IPS-20b (cell line): Measurements from ENCODE around the gene GRM8.

Source experiments
- H3K27ac ChIP-seq: one replicate; pipeline ENCODE4 v1.5.1; 2013; ENCODE audit warnings: low read length
- H3K27me3 ChIP-seq: 2 replicates; pipeline ENCODE4 v1.6.1; 2013; ENCODE audit warnings: mild to moderate bottlenecking, low read length, inconsistent platforms; ENCODE audit not compliant: insufficient read depth
- H3K36me3 ChIP-seq: 2 replicates; pipeline ENCODE4 v1.6.1; 2013; ENCODE audit warnings: low read depth, mild to moderate bottlenecking, inconsistent platforms, low read length, moderate library complexity; ENCODE audit not compliant: insufficient read depth
- H3K4me1 ChIP-seq: 2 replicates; pipeline ENCODE4 v1.6.1; 2013; ENCODE audit warnings: mild to moderate bottlenecking, control low read depth, inconsistent platforms, low read length, moderate library complexity; ENCODE audit not compliant: insufficient read depth
- H3K4me3 ChIP-seq: 2 replicates; pipeline ENCODE4 v1.5.1; 2013; ENCODE audit warnings: mild to moderate bottlenecking, low read length, inconsistent platforms
- H3K9ac ChIP-seq: 2 replicates; pipeline ENCODE4 v1.6.1; 2013; ENCODE audit warnings: low read depth, mild to moderate bottlenecking, inconsistent platforms, low read length, moderate library complexity
- H3K9me3 ChIP-seq: 2 replicates; pipeline ENCODE4 v1.6.1; 2013; ENCODE audit warnings: mild to moderate bottlenecking, low read depth, low read length, inconsistent platforms; ENCODE audit not compliant: insufficient read depth

Gene GRM8

DNA sequence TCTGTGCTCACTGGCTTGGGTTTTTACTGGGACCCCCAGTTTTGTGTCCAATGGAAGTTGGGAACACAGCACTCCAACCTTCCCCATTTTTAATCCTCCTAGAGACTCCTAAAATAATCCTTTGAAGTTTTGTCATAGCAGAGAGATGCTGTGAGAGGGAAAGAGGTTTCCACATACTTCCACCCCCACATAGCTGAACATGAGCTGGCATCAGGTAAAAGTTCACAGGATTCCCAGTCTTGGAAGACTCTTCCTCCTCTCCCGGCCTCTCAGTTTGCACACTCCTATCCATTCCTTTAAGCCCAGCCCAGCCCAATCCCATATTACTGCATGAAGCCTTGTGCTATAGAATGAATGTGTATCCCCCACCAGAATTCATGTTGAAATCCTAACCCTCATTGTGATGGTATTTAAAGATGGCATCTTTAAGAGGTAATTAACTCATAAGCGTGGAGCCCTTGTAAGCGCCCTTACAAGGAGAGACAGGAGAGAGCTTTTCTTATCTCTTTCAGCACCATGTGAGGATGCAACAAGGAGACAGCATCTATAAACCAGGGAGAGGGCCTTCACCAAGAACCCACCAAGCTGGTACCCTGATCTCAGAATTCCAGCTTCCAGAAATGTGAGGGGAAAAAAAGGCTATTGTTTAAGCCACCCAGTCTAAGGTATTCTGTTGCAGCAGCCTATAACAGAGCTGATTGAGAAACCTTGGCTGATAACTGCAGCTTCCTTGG is 22.4 kb downstream of the GRM8 start:
- no peak overlapping the region for H3K27ac ChIP-seq
- H3K9ac ChIP-seq: no peak overlapping the region
- H3K27me3 ChIP-seq: no peaks in the 10 kb centered on the region
- peaks cover 6% of the 10 kb centered on the region; the same call in 1 of the 2 replicates for H3K4me1 ChIP-seq
- H3K9me3 ChIP-seq: no peaks in the 10 kb centered on the region
- no peaks in the 10 kb centered on the region for H3K36me3 ChIP-seq
- no peak overlapping the region for H3K4me3 ChIP-seq

DNA sequence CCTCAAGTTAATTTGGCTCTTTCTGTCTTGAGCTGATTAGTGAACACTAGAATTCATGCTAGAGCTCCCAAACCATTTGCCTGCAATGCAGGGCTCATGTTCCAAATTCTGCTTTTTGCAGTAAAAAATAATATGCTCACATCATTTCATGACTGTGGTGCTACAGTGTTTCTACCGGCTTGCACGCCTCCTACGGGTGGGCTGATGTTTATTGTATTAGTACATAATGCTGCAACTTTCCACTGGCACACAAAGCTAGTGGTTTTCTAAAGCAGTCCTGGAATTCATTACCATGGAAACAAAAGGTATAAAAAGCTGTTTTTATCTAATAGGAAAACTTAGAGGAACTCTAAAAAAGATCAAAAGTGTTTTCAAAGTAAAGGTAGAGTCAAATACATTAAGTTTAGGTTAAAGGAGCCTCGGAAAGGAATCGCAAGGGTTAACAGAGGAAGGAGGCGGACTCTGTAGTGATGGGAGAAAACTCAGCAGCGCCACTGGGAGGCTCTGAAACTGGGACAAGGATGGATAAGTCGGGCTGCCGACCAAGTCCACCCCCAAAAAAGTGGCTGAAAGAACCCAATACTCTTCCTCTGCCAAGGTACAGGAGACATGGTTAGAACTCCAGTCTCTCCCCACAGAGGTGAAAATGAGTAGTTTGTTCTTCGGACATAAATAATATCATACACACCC is 25.9 kb downstream of the GRM8 start:
- H3K9me3 ChIP-seq: no peaks in the 10 kb centered on the region
- H3K36me3 ChIP-seq: no peaks in the 10 kb centered on the region
- no peaks in the 10 kb centered on the region for H3K27me3 ChIP-seq
- H3K4me1 ChIP-seq: peaks cover 6% of the 10 kb centered on the region; the same call in 1 of the 2 replicates
- no peak overlapping the region for H3K27ac ChIP-seq
- H3K4me3 ChIP-seq: no peak overlapping the region; the same call in 1 of the 2 replicates
- H3K9ac ChIP-seq: no peak overlapping the region

DNA sequence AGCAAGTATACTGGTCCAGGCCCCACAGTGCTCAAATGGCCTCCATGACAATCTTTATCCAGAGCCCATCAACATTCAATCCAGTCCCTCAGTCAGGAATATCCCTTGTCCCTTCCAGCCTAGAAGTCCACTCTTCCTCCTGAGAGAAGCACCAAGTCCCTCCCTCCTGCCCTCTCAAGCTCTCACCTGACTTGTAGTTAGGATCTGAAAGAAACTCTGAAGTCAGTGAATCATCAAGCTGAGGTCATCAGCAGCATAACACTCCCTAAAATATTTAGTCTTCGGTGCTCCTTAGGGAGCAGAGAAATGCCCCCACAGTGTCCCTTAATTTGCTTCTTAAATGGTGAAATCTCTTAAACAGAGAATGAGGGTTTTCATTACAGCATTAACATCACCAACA is 31.0 kb downstream of the GRM8 start:
- H3K27me3 ChIP-seq: no peaks in the 10 kb centered on the region
- H3K4me1 ChIP-seq: peaks cover 4% of the 10 kb centered on the region; the same call in 1 of the 2 replicates
- H3K9ac ChIP-seq: no peak overlapping the region
- H3K36me3 ChIP-seq: no peaks in the 10 kb centered on the region
- no peak overlapping the region for H3K27ac ChIP-seq
- no peaks in the 10 kb centered on the region for H3K9me3 ChIP-seq
- H3K4me3 ChIP-seq: no peak overlapping the region

DNA sequence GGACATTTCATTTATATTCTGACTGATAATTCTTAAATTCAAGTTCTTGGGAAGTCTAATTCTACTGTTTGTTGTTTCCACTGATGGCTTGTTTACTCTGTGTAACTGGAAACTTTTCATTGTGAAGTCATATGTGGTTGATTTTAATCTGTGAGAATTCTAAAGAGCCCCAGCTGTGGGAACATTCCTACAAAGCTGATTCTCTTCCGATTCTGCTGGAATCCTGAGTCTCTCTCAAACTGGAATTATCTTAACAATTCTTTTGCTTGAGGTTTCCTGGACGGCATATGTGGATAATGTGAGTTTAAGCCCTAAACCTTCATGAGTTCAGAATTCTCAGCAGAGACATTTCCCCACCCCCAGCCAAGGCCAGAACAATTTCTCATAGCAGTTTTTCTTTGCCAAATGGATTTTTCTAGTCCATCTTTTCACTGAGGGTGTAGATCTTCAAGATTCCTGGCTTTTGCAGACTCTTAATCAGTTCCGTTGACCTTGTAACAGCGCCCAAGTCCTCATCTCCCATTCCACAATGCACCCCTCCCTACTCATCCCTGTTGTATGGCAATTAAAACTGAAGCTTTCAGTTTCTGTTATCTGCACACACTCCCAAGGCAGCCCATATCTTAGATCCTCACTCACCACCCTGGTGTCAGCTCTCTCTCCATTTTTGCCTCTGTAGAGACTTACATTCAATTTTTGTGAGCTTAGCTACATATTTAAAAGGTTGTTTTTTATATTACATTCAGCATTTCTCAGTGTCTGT is 37.6 kb downstream of the GRM8 start:
- H3K27ac ChIP-seq: no peak overlapping the region

DNA sequence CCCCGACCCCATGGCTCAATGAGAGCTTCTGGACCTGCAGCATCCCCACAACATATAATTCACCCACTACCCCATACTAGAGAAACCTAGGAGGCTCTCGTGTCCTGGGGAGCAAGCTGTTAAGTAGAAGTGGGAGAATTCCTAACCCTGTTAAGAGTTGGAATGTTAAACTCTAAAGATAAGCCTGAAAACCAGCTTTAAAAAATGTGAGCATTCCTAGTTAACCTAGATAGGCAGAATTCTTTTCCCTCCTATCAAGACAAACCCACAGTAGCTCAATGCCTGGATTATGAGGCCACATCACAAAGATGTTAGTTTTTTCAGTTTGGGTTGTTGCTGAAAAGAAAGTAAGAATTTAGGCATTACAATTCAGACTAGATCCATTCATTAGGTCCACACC is 42.9 kb downstream of the GRM8 start:
- no peak overlapping the region for H3K27ac ChIP-seq
- no peak overlapping the region for H3K9ac ChIP-seq
- H3K4me1 ChIP-seq: no peaks in the 10 kb centered on the region; the same call in 1 of the 2 replicates
- H3K9me3 ChIP-seq: no peaks in the 10 kb centered on the region
- H3K4me3 ChIP-seq: no peak overlapping the region
- no peaks in the 10 kb centered on the region for H3K27me3 ChIP-seq
- no peaks in the 10 kb centered on the region for H3K36me3 ChIP-seq

More for the DNA sequence above, 37.6 kb downstream of the GRM8 start:
- no peak overlapping the region for H3K9ac ChIP-seq
- H3K4me3 ChIP-seq: no peak overlapping the region
- H3K27me3 ChIP-seq: no peaks in the 10 kb centered on the region
- H3K36me3 ChIP-seq: no peaks in the 10 kb centered on the region
- H3K4me1 ChIP-seq: peaks cover 8% of the 10 kb centered on the region; the same call in 1 of the 2 replicates
- H3K9me3 ChIP-seq: no peaks in the 10 kb centered on the region

DNA sequence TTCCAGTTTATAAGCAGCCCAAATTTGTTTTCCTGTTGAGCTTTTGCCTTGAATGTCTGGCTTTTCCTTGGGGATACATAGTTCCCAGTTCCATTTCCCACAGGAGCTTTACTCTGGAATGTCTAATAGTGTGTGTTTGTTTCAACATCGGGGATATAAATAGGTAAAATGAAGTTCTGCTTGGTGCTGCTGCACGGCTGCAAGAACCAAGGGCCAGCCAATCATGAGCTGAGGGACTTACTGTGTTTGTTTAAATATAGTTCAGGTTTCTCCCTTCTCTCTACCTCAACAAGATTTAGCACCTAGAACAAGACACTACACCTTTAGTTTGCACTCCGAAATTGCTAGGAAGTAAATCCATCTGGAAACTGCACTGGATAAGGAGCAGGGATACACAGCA is 43.9 kb downstream of the GRM8 start:
- H3K4me3 ChIP-seq: no peak overlapping the region
- H3K9me3 ChIP-seq: no peaks in the 10 kb centered on the region
- H3K9ac ChIP-seq: no peak overlapping the region
- H3K36me3 ChIP-seq: no peaks in the 10 kb centered on the region
- no peaks in the 10 kb centered on the region for H3K4me1 ChIP-seq
- H3K27ac ChIP-seq: no peak overlapping the region
- H3K27me3 ChIP-seq: no peaks in the 10 kb centered on the region

DNA sequence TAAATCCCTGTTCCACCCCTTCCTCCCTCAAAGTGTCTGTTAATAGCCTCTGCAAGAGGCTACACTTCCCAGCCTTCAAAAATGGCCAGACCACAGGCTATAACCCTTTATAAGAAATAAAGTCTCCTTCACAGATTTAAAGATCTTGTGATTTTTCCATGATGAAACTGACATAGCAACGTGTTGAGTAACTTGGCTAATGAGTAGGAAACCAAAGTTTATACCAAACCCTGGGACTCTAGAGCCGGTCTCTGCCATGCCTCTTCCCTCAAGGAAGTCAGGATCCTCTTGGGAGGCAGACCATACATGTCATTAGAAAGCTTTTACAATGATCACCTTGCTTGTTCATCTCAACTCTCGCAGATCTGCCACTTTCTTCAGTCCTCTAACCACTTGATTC is 44.4 kb downstream of the GRM8 start:
- Histone ChIP-seq H3K9ac (no peak overlapping the region), H3K4me3 (no peak overlapping the region), H3K4me1 (no peaks in the 10 kb centered on the region), H3K27me3 (no peaks in the 10 kb centered on the region), H3K9me3 (no peaks in the 10 kb centered on the region), H3K36me3 (no peaks in the 10 kb centered on the region), H3K27ac (no peak overlapping the region)

DNA sequence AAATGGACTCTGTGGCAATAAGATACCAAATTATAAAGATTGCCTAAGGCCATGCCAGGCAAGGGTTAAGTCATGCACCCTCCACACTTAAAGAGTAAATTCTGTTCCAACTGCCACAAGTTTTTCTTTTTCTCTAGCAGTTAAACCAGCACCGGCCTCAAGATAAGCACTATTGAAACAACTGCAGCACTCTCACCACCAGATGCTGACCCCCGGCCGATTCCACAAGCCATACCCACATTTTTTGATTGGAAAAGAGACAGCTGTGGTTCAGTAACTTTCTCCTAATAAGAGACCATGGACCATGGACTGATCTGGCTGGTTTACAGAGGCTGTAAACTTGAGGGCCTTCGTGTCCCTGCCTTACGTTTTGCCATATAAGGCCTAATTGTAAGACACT is 44.9 kb downstream of the GRM8 start:
- Histone ChIP-seq H3K4me1 (no peaks in the 10 kb centered on the region), H3K4me3 (no peak overlapping the region), H3K9me3 (no peaks in the 10 kb centered on the region), H3K9ac (no peak overlapping the region), H3K27me3 (no peaks in the 10 kb centered on the region), H3K27ac (no peak overlapping the region), H3K36me3 (no peaks in the 10 kb centered on the region)

DNA sequence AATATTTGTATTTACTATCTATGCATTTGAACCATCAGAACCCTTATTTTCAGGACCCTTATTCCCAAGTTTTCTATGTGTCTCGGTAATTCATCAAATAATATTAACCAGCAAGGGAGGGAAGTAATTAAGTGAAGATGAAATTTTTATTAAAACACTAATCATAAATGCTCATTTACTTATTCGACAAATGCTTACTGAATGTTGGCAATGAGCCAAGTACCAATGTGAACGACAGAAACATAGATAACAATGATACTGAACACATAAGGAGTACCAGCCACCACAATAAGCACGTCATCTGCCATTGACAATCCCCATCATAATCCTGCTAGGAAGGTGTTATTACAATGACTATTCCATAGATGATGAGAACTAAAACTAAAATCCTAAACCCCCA is 45.5 kb downstream of the GRM8 start:
- H3K4me3 ChIP-seq: no peak overlapping the region
- no peaks in the 10 kb centered on the region for H3K27me3 ChIP-seq
- no peaks in the 10 kb centered on the region for H3K9me3 ChIP-seq
- no peaks in the 10 kb centered on the region for H3K36me3 ChIP-seq
- H3K27ac ChIP-seq: no peak overlapping the region
- H3K9ac ChIP-seq: no peak overlapping the region
- no peaks in the 10 kb centered on the region for H3K4me1 ChIP-seq

DNA sequence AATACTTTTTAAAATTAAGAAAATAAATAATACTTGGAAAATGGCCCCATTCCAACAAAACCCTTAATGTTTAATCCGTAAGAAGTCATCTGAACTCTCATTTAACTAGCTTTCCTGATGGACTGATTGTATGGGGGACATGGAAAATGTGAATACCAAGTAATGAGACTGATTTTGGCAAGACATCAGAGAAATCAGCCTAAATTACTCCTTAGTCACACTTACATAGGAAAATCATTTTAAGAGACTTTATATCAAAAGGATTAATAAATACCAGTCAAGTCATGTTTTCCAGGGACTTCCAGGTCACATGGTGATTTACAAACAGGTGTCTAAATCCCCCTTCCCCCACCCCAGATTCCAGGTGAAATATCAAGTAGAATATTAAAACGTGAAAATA is 58.2 kb downstream of the GRM8 start:
- no peak overlapping the region for H3K9ac ChIP-seq

DNA sequence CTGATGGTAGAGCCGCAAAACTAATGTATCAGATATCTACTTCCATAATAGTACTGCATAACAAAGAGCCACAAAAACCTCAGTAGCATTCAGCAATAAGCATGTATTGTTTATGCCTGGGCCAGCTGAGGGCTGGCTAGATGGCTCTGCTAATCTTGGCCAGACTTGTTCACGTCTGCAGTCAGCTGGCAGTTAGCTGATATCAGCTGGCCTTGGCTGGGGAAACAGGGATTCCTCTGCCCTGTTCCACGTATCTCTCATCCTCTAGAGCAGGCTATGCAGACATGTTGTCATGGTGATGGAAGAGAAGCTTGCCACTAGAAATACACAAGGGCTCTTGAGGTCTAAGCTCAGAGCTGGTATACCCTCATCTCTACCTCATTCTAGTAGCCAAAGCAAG is 62.9 kb downstream of the GRM8 start:
- no peak overlapping the region for H3K27ac ChIP-seq
- H3K9ac ChIP-seq: no peak overlapping the region
- H3K27me3 ChIP-seq: no peaks in the 10 kb centered on the region
- H3K9me3 ChIP-seq: no peaks in the 10 kb centered on the region
- H3K4me3 ChIP-seq: no peak overlapping the region
- H3K36me3 ChIP-seq: no peaks in the 10 kb centered on the region
- peaks cover 7% of the 10 kb centered on the region for H3K4me1 ChIP-seq

More for the DNA sequence above, 58.2 kb downstream of the GRM8 start:
- no peaks in the 10 kb centered on the region for H3K9me3 ChIP-seq
- H3K36me3 ChIP-seq: no peaks in the 10 kb centered on the region
- no peak overlapping the region for H3K27ac ChIP-seq
- no peak overlapping the region for H3K4me3 ChIP-seq
- H3K4me1 ChIP-seq: peaks cover 4% of the 10 kb centered on the region; the same call in 1 of the 2 replicates
- H3K27me3 ChIP-seq: no peaks in the 10 kb centered on the region
